Measurements from ENCODE around the gene LRRC47.
"Not testable (repeated sequence)": the region's sequence is repeated elsewhere in the genome, so short reads cannot be mapped to it uniquely, and the experiment has no call there.

LRRC47 gene

GRCh38 chr1:3803905-3804626 is 7.8 kb upstream of the LRRC47 start:
- H3K9ac ChIP-seq (ENCODE audit: low read length in 5 of 5) = no peak overlapping the region
- H3K4me1 ChIP-seq (ENCODE audit: control insufficient read depth in 5 of 5, insufficient read depth in 5 of 5, low read length in 5 of 5) = no peaks in the 10 kb centered on the region
- no peaks in the 10 kb centered on the region for H3K9me3 ChIP-seq (ENCODE audit: control insufficient read depth in 5 of 5, low read length in 5 of 5)
- no peak overlapping the region for H3K4me3 ChIP-seq (ENCODE audit: low read depth in 1 of 5, low read length in 5 of 5)
- H3K36me3 ChIP-seq (ENCODE audit: control insufficient read depth in 5 of 5, insufficient read depth in 5 of 5, low read length in 5 of 5) = no peaks in the 10 kb centered on the region
- H3K27ac ChIP-seq (ENCODE audit: low read depth, low read length) = no peak overlapping the region
- H3K27me3 ChIP-seq (ENCODE audit: control insufficient read depth in 5 of 5, insufficient read depth in 4 of 5, low read length in 5 of 5) = peaks cover 4 to 22% (median 13%) of the 10 kb centered on the region in 5 donors

GRCh38 chr1:3800795-3801194 is 4.5 kb upstream of the LRRC47 start:
- peaks cover 4 to 19% (median 13%) of the 10 kb centered on the region in 5 donors for H3K27me3 ChIP-seq (ENCODE audit: control insufficient read depth in 5 of 5, insufficient read depth in 4 of 5, low read length in 5 of 5)
- H3K36me3 ChIP-seq (ENCODE audit: control insufficient read depth in 5 of 5, insufficient read depth in 5 of 5, low read length in 5 of 5); H3K27ac ChIP-seq (ENCODE audit: low read depth, low read length); H3K9me3 ChIP-seq (ENCODE audit: control insufficient read depth in 5 of 5, low read length in 5 of 5); H3K4me3 ChIP-seq (ENCODE audit: low read depth in 1 of 5, low read length in 5 of 5); H3K4me1 ChIP-seq (ENCODE audit: control insufficient read depth in 5 of 5, insufficient read depth in 5 of 5, low read length in 5 of 5); H3K9ac ChIP-seq (ENCODE audit: low read length in 5 of 5): not testable (repeated sequence)

- Histone ChIP-seq H3K9me3 (ENCODE audit: control insufficient read depth in 5 of 5, low read length in 5 of 5) (no peaks in the 10 kb centered on the region), H3K27me3 (ENCODE audit: control insufficient read depth in 5 of 5, insufficient read depth in 4 of 5, low read length in 5 of 5) (peaks cover 4 to 19% (median 13%) of the 10 kb centered on the region in 5 donors), H3K4me3 (ENCODE audit: low read depth in 1 of 5, low read length in 5 of 5) (no peak overlapping the region), H3K9ac (ENCODE audit: low read length in 5 of 5) (no peak overlapping the region), H3K36me3 (ENCODE audit: control insufficient read depth in 5 of 5, insufficient read depth in 5 of 5, low read length in 5 of 5) (no peaks in the 10 kb centered on the region), H3K4me1 (ENCODE audit: control insufficient read depth in 5 of 5, insufficient read depth in 5 of 5, low read length in 5 of 5) (peaks cover 3 to 16% (median 15%) of the 10 kb centered on the region in 5 donors), H3K27ac (ENCODE audit: low read depth, low read length) (no peak overlapping the region)
Observed at GRCh38 chr1:3799976-3800685, 3.8 kb upstream of the LRRC47 start.

- Histone ChIP-seq H3K9me3 (ENCODE audit: control insufficient read depth in 5 of 5, low read length in 5 of 5) (no peaks in the 10 kb centered on the region), H3K4me1 (ENCODE audit: control insufficient read depth in 5 of 5, insufficient read depth in 5 of 5, low read length in 5 of 5) (peaks cover 6 to 42% (median 41%) of the 10 kb centered on the region in 5 donors), H3K27me3 (ENCODE audit: control insufficient read depth in 5 of 5, insufficient read depth in 4 of 5, low read length in 5 of 5) (peaks cover 0 to 11% (median 10%) of the 10 kb centered on the region in 5 donors), H3K9ac (ENCODE audit: low read length in 5 of 5) (peak overlapping the region; percentile 68 to 95 (median 90)), H3K27ac (ENCODE audit: low read depth, low read length) (peak overlapping the region; percentile 65), H3K4me3 (ENCODE audit: low read depth in 1 of 5, low read length in 5 of 5) (peak overlapping the region; percentile 72 to 97 (median 92)), H3K36me3 (ENCODE audit: control insufficient read depth in 5 of 5, insufficient read depth in 5 of 5, low read length in 5 of 5) (peaks cover 0 to 6% (median 3%) of the 10 kb centered on the region in 5 donors)
Observed at GRCh38 chr1:3795453-3796214, 664 bp downstream of the LRRC47 start.

- no peak overlapping the region for H3K9ac ChIP-seq (ENCODE audit: low read length in 5 of 5)
- no peak overlapping the region for H3K27ac ChIP-seq (ENCODE audit: low read depth, low read length)
- H3K4me3 ChIP-seq (ENCODE audit: low read depth in 1 of 5, low read length in 5 of 5) = no peak overlapping the region
- peaks cover 0 to 50% (median 37%) of the 10 kb centered on the region in 5 donors for H3K36me3 ChIP-seq (ENCODE audit: control insufficient read depth in 5 of 5, insufficient read depth in 5 of 5, low read length in 5 of 5)
- no peaks in the 10 kb centered on the region for H3K9me3 ChIP-seq (ENCODE audit: control insufficient read depth in 5 of 5, low read length in 5 of 5)
- no peaks in the 10 kb centered on the region for H3K27me3 ChIP-seq (ENCODE audit: control insufficient read depth in 5 of 5, insufficient read depth in 4 of 5, low read length in 5 of 5)
- H3K4me1 ChIP-seq (ENCODE audit: control insufficient read depth in 5 of 5, insufficient read depth in 5 of 5, low read length in 5 of 5) = peaks cover 6 to 44% (median 40%) of the 10 kb centered on the region in 5 donors
Observed at GRCh38 chr1:3790952-3791351, 5.3 kb downstream of the LRRC47 start.

- Histone ChIP-seq H3K27me3 (ENCODE audit: control insufficient read depth in 5 of 5, insufficient read depth in 4 of 5, low read length in 5 of 5) (no peaks in the 10 kb centered on the region), H3K4me1 (ENCODE audit: control insufficient read depth in 5 of 5, insufficient read depth in 5 of 5, low read length in 5 of 5) (peaks cover 6 to 40% (median 36%) of the 10 kb centered on the region in 5 donors), H3K9me3 (ENCODE audit: control insufficient read depth in 5 of 5, low read length in 5 of 5) (no peaks in the 10 kb centered on the region), H3K9ac (ENCODE audit: low read length in 5 of 5) (peak overlapping the region in 1 of 5 donors; percentile 24), H3K27ac (ENCODE audit: low read depth, low read length) (no peak overlapping the region), H3K4me3 (ENCODE audit: low read depth in 1 of 5, low read length in 5 of 5) (no peak overlapping the region), H3K36me3 (ENCODE audit: control insufficient read depth in 5 of 5, insufficient read depth in 5 of 5, low read length in 5 of 5) (peaks cover 0 to 55% (median 41%) of the 10 kb centered on the region in 5 donors)
Observed at GRCh38 chr1:3790500-3790923, 5.8 kb downstream of the LRRC47 start.

- no peak overlapping the region for H3K4me3 ChIP-seq (ENCODE audit: low read depth in 1 of 5, low read length in 5 of 5)
- H3K27me3 ChIP-seq (ENCODE audit: control insufficient read depth in 5 of 5, insufficient read depth in 4 of 5, low read length in 5 of 5) = no peaks in the 10 kb centered on the region
- no peak overlapping the region for H3K27ac ChIP-seq (ENCODE audit: low read depth, low read length)
- peaks cover 0 to 63% (median 48%) of the 10 kb centered on the region in 5 donors for H3K36me3 ChIP-seq (ENCODE audit: control insufficient read depth in 5 of 5, insufficient read depth in 5 of 5, low read length in 5 of 5)
- peak overlapping the region in 1 of 5 donors; percentile 25 for H3K9ac ChIP-seq (ENCODE audit: low read length in 5 of 5)
- no peaks in the 10 kb centered on the region for H3K9me3 ChIP-seq (ENCODE audit: control insufficient read depth in 5 of 5, low read length in 5 of 5)
- peaks cover 0 to 31% (median 28%) of the 10 kb centered on the region in 5 donors for H3K4me1 ChIP-seq (ENCODE audit: control insufficient read depth in 5 of 5, insufficient read depth in 5 of 5, low read length in 5 of 5)
Observed at GRCh38 chr1:3789421-3790300, 6.6 kb downstream of the LRRC47 start.

- Histone ChIP-seq H3K9ac (ENCODE audit: low read length in 5 of 5) (no peak overlapping the region), H3K4me1 (ENCODE audit: control insufficient read depth in 5 of 5, insufficient read depth in 5 of 5, low read length in 5 of 5) (peaks cover 0 to 23% (median 20%) of the 10 kb centered on the region in 5 donors), H3K27ac (ENCODE audit: low read depth, low read length) (no peak overlapping the region), H3K9me3 (ENCODE audit: control insufficient read depth in 5 of 5, low read length in 5 of 5) (no peaks in the 10 kb centered on the region), H3K4me3 (ENCODE audit: low read depth in 1 of 5, low read length in 5 of 5) (no peak overlapping the region), H3K36me3 (ENCODE audit: control insufficient read depth in 5 of 5, insufficient read depth in 5 of 5, low read length in 5 of 5) (peaks cover 0 to 71% (median 56%) of the 10 kb centered on the region in 5 donors), H3K27me3 (ENCODE audit: control insufficient read depth in 5 of 5, insufficient read depth in 4 of 5, low read length in 5 of 5) (no peaks in the 10 kb centered on the region)
Observed at GRCh38 chr1:3788756-3789420, 7.4 kb downstream of the LRRC47 start.

All from subcutaneous abdominal adipose tissue (tissue), 5 donors.